Measurements from ENCODE around the gene TBC1D17.

TBC1D17 gene

GRCh38 chr19:49839713-49840112 is 37.8 kb upstream of the TBC1D17 start:
- DNase-seq = no peak
- Histone ChIP-seq H3K36me3 (replicated peaks; ENCODE audit: insufficient read depth, low read length) (no peaks in the 10 kb centered on the region), H3F3A (ENCODE audit: insufficient read depth, low read length) (no peaks in the 10 kb centered on the region; the same call in 1 of the 2 replicates), H4K20me1 (ENCODE audit: insufficient read depth, low read length) (no peaks in the 10 kb centered on the region), H3K4me1 (ENCODE audit: low read length) (no peaks in the 10 kb centered on the region), H3K9me2 (replicated peaks; ENCODE audit: insufficient read depth, low read length) (no peaks in the 10 kb centered on the region), H3K4me3 (ENCODE audit: low read length) (no peak overlapping the region), H3K79me2 (ENCODE audit: low read length) (no peaks in the 10 kb centered on the region), H3K9me3 (replicated peaks; ENCODE audit: insufficient read depth, low read length) (no peaks in the 10 kb centered on the region), H3K9ac (ENCODE audit: low read length) (no peak overlapping the region), H3K27me3 (replicated peaks; ENCODE audit: insufficient read depth, low read length) (no peaks in the 10 kb centered on the region), H2AFZ (ENCODE audit: low read length) (no peak overlapping the region), H3K27ac (ENCODE audit: low read length) (no peak overlapping the region), H3K4me2 (ENCODE audit: low read depth, low read length) (no peak overlapping the region)
- TF ChIP-seq EZH2 (optimal IDR thresholded peaks at IDR 0.05; ENCODE audit: low read depth, low read length) (no peak), EZH2phosphoT487 (IDR thresholded peaks at IDR 0.05; ENCODE audit: low read length) (no peak)
- TF ChIP-seq, protein P1, sequence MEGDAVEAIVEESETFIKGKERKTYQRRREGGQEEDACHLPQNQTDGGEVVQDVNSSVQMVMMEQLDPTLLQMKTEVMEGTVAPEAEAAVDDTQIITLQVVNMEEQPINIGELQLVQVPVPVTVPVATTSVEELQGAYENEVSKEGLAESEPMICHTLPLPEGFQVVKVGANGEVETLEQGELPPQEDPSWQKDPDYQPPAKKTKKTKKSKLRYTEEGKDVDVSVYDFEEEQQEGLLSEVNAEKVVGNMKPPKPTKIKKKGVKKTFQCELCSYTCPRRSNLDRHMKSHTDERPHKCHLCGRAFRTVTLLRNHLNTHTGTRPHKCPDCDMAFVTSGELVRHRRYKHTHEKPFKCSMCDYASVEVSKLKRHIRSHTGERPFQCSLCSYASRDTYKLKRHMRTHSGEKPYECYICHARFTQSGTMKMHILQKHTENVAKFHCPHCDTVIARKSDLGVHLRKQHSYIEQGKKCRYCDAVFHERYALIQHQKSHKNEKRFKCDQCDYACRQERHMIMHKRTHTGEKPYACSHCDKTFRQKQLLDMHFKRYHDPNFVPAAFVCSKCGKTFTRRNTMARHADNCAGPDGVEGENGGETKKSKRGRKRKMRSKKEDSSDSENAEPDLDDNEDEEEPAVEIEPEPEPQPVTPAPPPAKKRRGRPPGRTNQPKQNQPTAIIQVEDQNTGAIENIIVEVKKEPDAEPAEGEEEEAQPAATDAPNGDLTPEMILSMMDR (IDR thresholded peaks at IDR 0.05; ENCODE audit: low read length) = no peak

- H3K27me3 ChIP-seq (replicated peaks; ENCODE audit: insufficient read depth, low read length) = no peaks in the 10 kb centered on the region
- no peaks in the 10 kb centered on the region; the same call in 1 of the 2 replicates for H3F3A ChIP-seq (ENCODE audit: insufficient read depth, low read length)
- TF ChIP-seq EZH2 (optimal IDR thresholded peaks at IDR 0.05; ENCODE audit: low read depth, low read length) = no peak
- TF ChIP-seq, protein P1 (IDR thresholded peaks at IDR 0.05; ENCODE audit: low read length) = no peak
- TF ChIP-seq EZH2phosphoT487 (IDR thresholded peaks at IDR 0.05; ENCODE audit: low read length) = no peak
- H3K4me1 ChIP-seq (ENCODE audit: low read length) = no peaks in the 10 kb centered on the region
- no peak for DNase-seq
- H3K4me2 ChIP-seq (ENCODE audit: low read depth, low read length) = no peak overlapping the region
- H3K9me2 ChIP-seq (replicated peaks; ENCODE audit: insufficient read depth, low read length) = no peaks in the 10 kb centered on the region
- H3K4me3 ChIP-seq (ENCODE audit: low read length) = no peak overlapping the region
- H3K9ac ChIP-seq (ENCODE audit: low read length) = no peak overlapping the region
- H3K9me3 ChIP-seq (replicated peaks; ENCODE audit: insufficient read depth, low read length) = no peaks in the 10 kb centered on the region
- no peaks in the 10 kb centered on the region for H4K20me1 ChIP-seq (ENCODE audit: insufficient read depth, low read length)
- no peak overlapping the region for H2AFZ ChIP-seq (ENCODE audit: low read length)
- H3K79me2 ChIP-seq (ENCODE audit: low read length) = no peaks in the 10 kb centered on the region
- no peak overlapping the region for H3K27ac ChIP-seq (ENCODE audit: low read length)
- H3K36me3 ChIP-seq (replicated peaks; ENCODE audit: insufficient read depth, low read length) = no peaks in the 10 kb centered on the region
These were observed 37.2 kb upstream of the TBC1D17 start for GRCh38 chr19:49840321-49840720.

- TF ChIP-seq EZH2 (optimal IDR thresholded peaks at IDR 0.05; ENCODE audit: low read depth, low read length) (no peak), EZH2phosphoT487 (IDR thresholded peaks at IDR 0.05; ENCODE audit: low read length) (no peak)
- TF ChIP-seq, protein P1 (IDR thresholded peaks at IDR 0.05; ENCODE audit: low read length) = no peak
- H3F3A ChIP-seq (ENCODE audit: insufficient read depth, low read length) = no peaks in the 10 kb centered on the region; the same call in 1 of the 2 replicates
- H2AFZ ChIP-seq (ENCODE audit: low read length) = no peak overlapping the region
- no peak for DNase-seq
- no peaks in the 10 kb centered on the region for H3K27me3 ChIP-seq (replicated peaks; ENCODE audit: insufficient read depth, low read length)
- no peaks in the 10 kb centered on the region for H4K20me1 ChIP-seq (ENCODE audit: insufficient read depth, low read length)
- H3K36me3 ChIP-seq (replicated peaks; ENCODE audit: insufficient read depth, low read length) = no peaks in the 10 kb centered on the region
- H3K9ac ChIP-seq (ENCODE audit: low read length) = no peak overlapping the region
- no peak overlapping the region for H3K4me3 ChIP-seq (ENCODE audit: low read length)
- no peaks in the 10 kb centered on the region for H3K9me3 ChIP-seq (replicated peaks; ENCODE audit: insufficient read depth, low read length)
- no peaks in the 10 kb centered on the region for H3K79me2 ChIP-seq (ENCODE audit: low read length)
- no peaks in the 10 kb centered on the region for H3K4me1 ChIP-seq (ENCODE audit: low read length)
- H3K9me2 ChIP-seq (replicated peaks; ENCODE audit: insufficient read depth, low read length) = no peaks in the 10 kb centered on the region
- H3K4me2 ChIP-seq (ENCODE audit: low read depth, low read length) = no peak overlapping the region
- no peak overlapping the region for H3K27ac ChIP-seq (ENCODE audit: low read length)
These were observed 36.7 kb upstream of the TBC1D17 start for GRCh38 chr19:49840736-49841249.

All from MM.1S (cell line).